Breast epithelium (tissue), 4 donors: ENCODE data around the gene MAN1C1. TPM values are rescaled to one million over a fixed set of nuclear protein-coding genes. Genes with fewer than 3 reads are reported as not detected.

Experiments
- DNase-seq, 2 donors: peaks; one replicate each; pipeline ENCODE4 v3.0.0-alpha.2; 2019; ENCODE audit warnings: low spot score in 2 of 2
- H3K27ac ChIP-seq, 2 donors: fragments of 200-600 bp; sonication (generic) in 1 of 2; one replicate each; pipeline ENCODE4 v1.5.1; 2016 to 2019; ENCODE audit warnings: mild to moderate bottlenecking in 1 of 2
- H3K27me3 ChIP-seq, 2 donors: fragments of 200-600 bp; sonication (generic) in 1 of 2; one replicate each; pipeline versions ENCODE4 v1.5.1 to v1.6.0; 2017 to 2019; ENCODE audit warnings: control low read depth in 1 of 2, mild to moderate bottlenecking in 1 of 2
- H3K36me3 ChIP-seq: fragments of 200-600 bp; one replicate; pipeline ENCODE4 v1.5.1; 2019
- H3K4me1 ChIP-seq, 2 donors: fragments of 200-600 bp; sonication (generic); one replicate each; pipeline ENCODE4 v1.5.1; 2016 to 2019; ENCODE audit warnings: control low read depth in 1 of 2
- H3K4me3 ChIP-seq, 3 donors: fragments of 200-600 bp; sonication (generic); 1 replicate in 2 of 3; 2 replicates in 1 of 3; pipeline ENCODE4 v1.5.1; 2016 to 2019; ENCODE audit warnings: mild to moderate bottlenecking in 3 of 3, moderate library complexity in 2 of 3
- H3K9me3 ChIP-seq, 2 donors: fragments of 200-600 bp; sonication (generic) in 1 of 2; one replicate each; pipeline ENCODE4 v1.5.1; 2016 to 2019; ENCODE audit warnings: control low read depth in 1 of 2
- POLR2A ChIP-seq: fragments of 450-650 bp; IDR thresholded peaks from one replicate; pipeline ENCODE4 v1.6.1; 2016; ENCODE audit warnings: antibody characterized with exemption, mild to moderate bottlenecking, moderate library complexity
- POLR2AphosphoS5 ChIP-seq, 3 donors: sonication (generic); formaldehyde crosslinking; IDR thresholded peaks; one replicate each; pipeline ENCODE4 v1.6.1; 2017; ENCODE audit warnings: antibody characterized with exemption in 3 of 3
- intact Hi-C: fragments of 100-400 bp; cut with DNase I; formaldehyde crosslinking; loops from one replicate; pipeline ENCODE4 v1.15.1; 2023; ENCODE audit warnings: low total_unique reads
- total RNA-seq, 3 donors: library from RNA; depleted of rRNA; stranded (reverse); fragments of >200 nt; gene quantifications; one replicate each; pipeline ENCODE4 v1.1.0, GENCODE V29; 2016
- TF ChIP-seq, protein P1 (sequence below), 3 donors: fragments of 450-650 bp; IDR thresholded peaks; one replicate each; pipeline ENCODE4 v1.5.1; 2016 to 2017; ENCODE audit warnings: antibody characterized with exemption in 3 of 3, mild to moderate bottlenecking in 3 of 3, moderate library complexity in 3 of 3

Gene MAN1C1
- total RNA-seq, 3 donors from 2014 or later = 6.7 to 13.8 (median 6.9) TPM

DNA sequence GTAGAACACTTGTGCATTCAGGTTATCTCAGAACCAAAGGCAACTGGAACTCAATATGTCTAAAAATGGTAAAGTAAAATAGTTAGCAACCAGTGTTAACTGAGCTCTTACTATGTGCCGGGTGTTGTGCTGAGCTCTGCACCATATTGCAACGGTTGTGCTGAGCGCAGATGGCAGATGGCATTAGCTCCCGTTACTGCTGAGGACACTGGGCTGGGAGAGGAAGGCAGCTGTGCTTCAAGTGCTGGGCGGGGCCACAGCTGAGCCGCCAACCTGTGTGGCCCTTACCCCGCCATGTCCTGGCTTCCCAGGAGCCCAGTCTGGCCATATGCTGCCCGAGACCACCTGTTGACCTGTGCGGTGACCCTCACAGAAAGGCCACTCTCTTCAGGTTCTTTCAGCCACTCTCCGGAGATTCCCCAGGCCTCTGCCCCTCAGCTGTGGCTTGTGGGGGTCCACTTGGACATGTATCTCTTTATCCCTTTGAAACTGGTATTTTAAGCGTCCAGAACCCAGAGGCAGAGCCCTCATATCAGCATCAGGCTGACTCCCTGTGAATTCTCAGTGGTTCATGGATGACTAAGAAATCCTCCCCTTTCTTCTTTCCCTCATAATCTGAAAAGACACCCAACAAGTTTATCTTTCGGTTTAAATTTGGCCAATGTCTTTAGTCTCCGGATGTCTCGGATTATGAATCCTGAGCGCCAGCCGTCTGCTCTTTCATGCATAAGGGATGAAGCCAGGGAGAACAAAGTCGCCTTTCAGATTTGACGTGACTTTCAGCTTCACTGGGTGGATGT, 46.8 kb upstream of the MAN1C1 start:
- H3K4me3 ChIP-seq = no peak overlapping the region
- H3K36me3 ChIP-seq = no peaks in the 10 kb centered on the region
- H3K4me1 ChIP-seq = peaks cover 8 to 19% of the 10 kb centered on the region in 2 donors
- DNase-seq = no peak
- TF ChIP-seq, protein P1, sequence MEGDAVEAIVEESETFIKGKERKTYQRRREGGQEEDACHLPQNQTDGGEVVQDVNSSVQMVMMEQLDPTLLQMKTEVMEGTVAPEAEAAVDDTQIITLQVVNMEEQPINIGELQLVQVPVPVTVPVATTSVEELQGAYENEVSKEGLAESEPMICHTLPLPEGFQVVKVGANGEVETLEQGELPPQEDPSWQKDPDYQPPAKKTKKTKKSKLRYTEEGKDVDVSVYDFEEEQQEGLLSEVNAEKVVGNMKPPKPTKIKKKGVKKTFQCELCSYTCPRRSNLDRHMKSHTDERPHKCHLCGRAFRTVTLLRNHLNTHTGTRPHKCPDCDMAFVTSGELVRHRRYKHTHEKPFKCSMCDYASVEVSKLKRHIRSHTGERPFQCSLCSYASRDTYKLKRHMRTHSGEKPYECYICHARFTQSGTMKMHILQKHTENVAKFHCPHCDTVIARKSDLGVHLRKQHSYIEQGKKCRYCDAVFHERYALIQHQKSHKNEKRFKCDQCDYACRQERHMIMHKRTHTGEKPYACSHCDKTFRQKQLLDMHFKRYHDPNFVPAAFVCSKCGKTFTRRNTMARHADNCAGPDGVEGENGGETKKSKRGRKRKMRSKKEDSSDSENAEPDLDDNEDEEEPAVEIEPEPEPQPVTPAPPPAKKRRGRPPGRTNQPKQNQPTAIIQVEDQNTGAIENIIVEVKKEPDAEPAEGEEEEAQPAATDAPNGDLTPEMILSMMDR (IDR thresholded peaks at IDR 0.05) = no peak
- TF ChIP-seq POLR2AphosphoS5 (IDR thresholded peaks at IDR 0.05) (no peak), POLR2A (no peak)
- no peaks in the 10 kb centered on the region for H3K27me3 ChIP-seq
- H3K9me3 ChIP-seq = no peaks in the 10 kb centered on the region
- peak overlapping the region; percentile 86 to 94 for H3K27ac ChIP-seq
- intact Hi-C loops = no loop called here

DNA sequence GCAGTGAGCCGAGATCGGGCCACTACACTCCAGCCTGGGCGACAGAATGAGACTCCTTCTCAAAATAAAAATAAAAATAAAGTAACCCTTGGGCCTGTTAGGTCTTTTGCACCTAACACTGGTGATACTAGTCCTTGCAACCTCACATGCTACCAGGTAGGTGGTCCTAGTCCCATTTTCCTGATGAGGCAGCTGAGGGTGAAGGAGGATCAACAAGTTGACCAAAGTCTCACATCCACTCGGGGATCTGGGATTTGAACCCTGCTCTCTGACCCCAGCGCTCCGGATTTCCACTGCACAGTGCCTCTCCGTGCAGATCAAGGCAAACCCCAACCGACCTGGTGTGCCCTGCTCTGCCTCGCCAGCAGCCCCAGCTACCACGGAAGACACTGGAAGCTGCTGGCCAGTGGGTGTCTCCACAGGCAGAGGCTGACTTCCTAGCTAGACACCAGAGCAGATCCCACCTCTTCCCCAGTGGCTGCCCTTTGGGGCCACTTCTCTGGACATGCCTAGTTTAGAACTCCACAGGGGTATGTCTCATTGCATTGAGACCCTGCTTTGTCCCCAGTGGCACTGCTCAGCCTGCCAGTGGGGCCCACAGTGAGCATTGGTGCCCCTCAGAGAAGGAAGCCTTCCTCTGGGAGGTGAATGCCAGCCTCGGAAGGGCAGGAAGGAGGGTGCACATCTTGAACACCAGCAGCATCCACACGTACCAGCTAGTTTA, 45.6 kb upstream of the MAN1C1 start:
- Histone ChIP-seq H3K4me1 (peaks cover 8 to 15% of the 10 kb centered on the region in 2 donors), H3K36me3 (no peaks in the 10 kb centered on the region), H3K27me3 (no peaks in the 10 kb centered on the region), H3K27ac (no peak overlapping the region), H3K4me3 (no peak overlapping the region), H3K9me3 (no peaks in the 10 kb centered on the region)
- intact Hi-C loops = no loop called here
- TF ChIP-seq POLR2A = no peak
- TF ChIP-seq POLR2AphosphoS5 (IDR thresholded peaks at IDR 0.05) = no peak
- TF ChIP-seq, protein P1 (IDR thresholded peaks at IDR 0.05) = no peak
- no peak for DNase-seq

DNA sequence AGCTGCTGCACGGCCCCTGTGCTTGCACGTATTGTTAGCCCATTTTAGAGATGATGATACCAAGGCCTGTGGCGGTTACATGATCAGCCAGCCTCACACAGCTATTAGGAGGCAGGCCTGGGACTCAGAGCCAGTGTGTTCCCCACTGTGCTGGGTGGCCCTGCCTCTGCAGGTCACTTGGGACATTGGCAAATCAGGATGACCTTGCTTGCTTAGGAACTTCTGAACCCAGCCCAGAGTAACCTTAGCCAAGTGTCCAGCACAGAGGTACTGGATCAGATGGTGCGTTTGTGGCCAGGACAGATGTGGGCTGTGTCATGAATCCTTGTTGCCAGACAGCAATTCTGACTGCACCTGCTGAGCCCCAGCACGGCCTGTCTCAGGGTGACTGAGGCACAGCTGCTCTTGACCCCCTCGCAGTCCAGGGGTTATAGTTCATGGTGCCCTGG, 45.0 kb upstream of the MAN1C1 start:
- no peak for DNase-seq
- H3K4me3 ChIP-seq = no peak overlapping the region
- H3K9me3 ChIP-seq = no peaks in the 10 kb centered on the region
- no peak overlapping the region for H3K27ac ChIP-seq
- intact Hi-C loops = no loop called here
- H3K27me3 ChIP-seq = no peaks in the 10 kb centered on the region
- TF ChIP-seq POLR2A (no peak), POLR2AphosphoS5 (IDR thresholded peaks at IDR 0.05) (no peak)
- TF ChIP-seq, protein P1 (IDR thresholded peaks at IDR 0.05) = no peak
- H3K36me3 ChIP-seq = no peaks in the 10 kb centered on the region
- H3K4me1 ChIP-seq = peaks cover 6 to 13% of the 10 kb centered on the region in 2 donors

DNA sequence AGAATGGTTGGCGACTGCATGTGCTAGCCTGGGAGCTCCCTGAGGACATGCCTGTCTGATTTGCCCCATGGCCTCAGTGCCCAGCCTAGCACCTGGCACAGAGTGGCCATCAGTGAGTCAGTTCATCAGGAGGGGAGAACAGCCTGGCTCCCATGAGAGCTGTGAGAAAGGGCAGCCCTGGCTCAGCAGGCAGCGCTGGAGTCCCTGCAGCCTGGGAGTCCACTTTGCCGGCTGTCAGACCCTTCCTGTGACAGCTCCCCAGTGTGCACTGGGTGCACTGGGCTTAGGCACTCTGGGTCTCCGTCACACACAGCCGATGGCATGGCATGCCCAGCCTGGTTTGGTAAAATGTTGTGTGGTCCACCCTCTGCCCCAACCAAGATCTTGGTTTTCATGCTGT, 44.5 kb upstream of the MAN1C1 start:
- intact Hi-C loops = no loop called here
- no peak overlapping the region for H3K27ac ChIP-seq
- H3K4me1 ChIP-seq = peaks cover 5 to 13% of the 10 kb centered on the region in 2 donors
- H3K36me3 ChIP-seq = no peaks in the 10 kb centered on the region
- no peaks in the 10 kb centered on the region for H3K9me3 ChIP-seq
- DNase-seq = no peak
- no peaks in the 10 kb centered on the region for H3K27me3 ChIP-seq
- H3K4me3 ChIP-seq = no peak overlapping the region
- no peak for TF ChIP-seq POLR2A
- TF ChIP-seq POLR2AphosphoS5 (IDR thresholded peaks at IDR 0.05) = no peak
- TF ChIP-seq, protein P1 (IDR thresholded peaks at IDR 0.05) = no peak
